HUES64 (cell line): ENCODE data around the gene GABPB2.
A peak's percentile ranks its signal among the peaks of the same experiment; 100 is the strongest.

Source experiments
- H3K27ac ChIP-seq: 2 replicates; pipeline ENCODE4 v1.7.0; 2013; ENCODE audit warnings: low read depth, low read length, inconsistent platforms
- H3K27me3 ChIP-seq: 2 replicates; pipeline ENCODE4 v1.6.1; 2013; ENCODE audit warnings: mild to moderate bottlenecking, low read length; ENCODE audit not compliant: insufficient read depth
- H3K36me3 ChIP-seq: 2 replicates; pipeline ENCODE4 v1.6.1; 2013; ENCODE audit warnings: mild to moderate bottlenecking, low read length; ENCODE audit not compliant: insufficient read depth
- H3K4me1 ChIP-seq: 2 replicates; pipeline ENCODE4 v1.6.1; 2013; ENCODE audit warnings: mild to moderate bottlenecking, low read length, moderate library complexity; ENCODE audit not compliant: insufficient read depth
- H3K4me3 ChIP-seq: 2 replicates; pipeline ENCODE4 v1.5.1; 2013; ENCODE audit warnings: mild to moderate bottlenecking, low read length, moderate library complexity
- H3K9ac ChIP-seq: 2 replicates; pipeline ENCODE4 v1.6.1; 2013; ENCODE audit warnings: mild to moderate bottlenecking, low read depth, low read length
- H3K9me3 ChIP-seq: 2 replicates; pipeline ENCODE4 v1.6.1; 2013; ENCODE audit warnings: low read depth, low read length; ENCODE audit not compliant: insufficient read depth
- WGBS: fragments of 150-250, 120-280 bp; methylation state at CpG from one replicate; pipeline ENCODE4 v1.1.7; 2013; ENCODE audit warnings: missing lambda C conversion rate; 5-methylcytosine and 5-hydroxymethylcytosine counted together

Gene GABPB2

DNA sequence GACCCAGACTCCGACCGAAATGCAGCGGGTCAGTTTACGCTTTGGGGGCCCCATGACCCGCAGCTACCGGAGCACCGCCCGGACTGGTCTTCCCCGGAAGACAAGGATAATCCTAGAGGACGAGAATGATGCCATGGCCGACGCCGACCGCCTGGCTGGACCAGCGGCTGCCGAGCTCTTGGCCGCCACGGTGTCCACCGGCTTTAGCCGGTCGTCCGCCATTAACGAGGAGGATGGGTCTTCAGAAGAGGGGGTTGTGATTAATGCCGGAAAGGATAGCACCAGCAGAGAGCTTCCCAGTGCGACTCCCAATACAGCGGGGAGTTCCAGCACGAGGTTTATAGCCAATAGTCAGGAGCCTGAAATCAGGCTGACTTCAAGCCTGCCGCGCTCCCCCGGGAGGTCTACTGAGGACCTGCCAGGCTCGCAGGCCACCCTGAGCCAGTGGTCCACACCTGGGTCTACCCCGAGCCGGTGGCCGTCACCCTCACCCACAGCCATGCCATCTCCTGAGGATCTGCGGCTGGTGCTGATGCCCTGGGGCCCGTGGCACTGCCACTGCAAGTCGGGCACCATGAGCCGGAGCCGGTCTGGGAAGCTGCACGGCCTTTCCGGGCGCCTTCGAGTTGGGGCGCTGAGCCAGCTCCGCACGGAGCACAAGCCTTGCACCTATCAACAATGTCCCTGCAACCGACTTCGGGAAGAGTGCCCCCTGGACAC is 22.5 kb upstream of the GABPB2 start:
- Histone ChIP-seq H3K9me3 (no peaks in the 10 kb centered on the region), H3K36me3 (peaks cover 33% of the 10 kb centered on the region), H3K4me3 (peak overlapping the region; percentile 82), H3K27me3 (no peaks in the 10 kb centered on the region), H3K27ac (peak overlapping the region; percentile 88), H3K4me1 (peaks cover 11% of the 10 kb centered on the region; the same call in 1 of the 2 replicates), H3K9ac (peak overlapping the region; percentile 84)
- under 1% methylated on average over 48 of the region's 48 CpGs for WGBS

GRCh38 chr1:151048645-151049032 is 21.9 kb upstream of the GABPB2 start:
- Histone ChIP-seq H3K27ac (no peak overlapping the region), H3K9ac (peak overlapping the region; percentile 84; the same call in 1 of the 2 replicates), H3K27me3 (no peaks in the 10 kb centered on the region), H3K9me3 (no peaks in the 10 kb centered on the region), H3K36me3 (peaks cover 35% of the 10 kb centered on the region), H3K4me3 (peak overlapping the region; percentile 82), H3K4me1 (peaks cover 11% of the 10 kb centered on the region; the same call in 1 of the 2 replicates)
- 35% methylated on average over 3 of the region's 3 CpGs for WGBS

DNA sequence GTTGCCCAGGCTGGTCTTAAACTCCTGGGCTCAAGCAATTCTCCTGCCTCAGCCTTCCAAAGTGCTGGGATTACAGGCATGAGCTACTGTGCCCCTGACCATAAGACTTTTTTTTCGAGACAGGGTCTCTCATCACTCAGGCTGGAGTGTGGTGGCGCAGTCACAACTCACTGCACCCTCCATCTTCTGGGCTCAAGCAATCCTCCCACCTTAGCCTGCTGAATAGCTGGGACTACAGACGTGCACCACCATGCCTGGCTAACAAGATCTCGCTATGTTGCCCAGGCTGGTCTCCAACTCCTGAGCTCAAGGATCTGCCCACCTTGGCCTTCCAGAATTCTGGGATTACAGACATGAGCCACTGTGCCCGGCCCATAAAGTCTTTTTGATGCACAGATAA is 21.1 kb upstream of the GABPB2 start:
- no peak overlapping the region for H3K27ac ChIP-seq
- no peak overlapping the region for H3K9ac ChIP-seq
- H3K36me3 ChIP-seq, result peaks cover 44% of the 10 kb centered on the region
- no peaks in the 10 kb centered on the region for H3K27me3 ChIP-seq
- H3K9me3 ChIP-seq, result no peaks in the 10 kb centered on the region
- 95% methylated on average over 5 of the region's 5 CpGs for WGBS
- no peak overlapping the region for H3K4me3 ChIP-seq
- peaks cover 11% of the 10 kb centered on the region; the same call in 1 of the 2 replicates for H3K4me1 ChIP-seq

GRCh38 chr1:151050051-151050688 is 20.4 kb upstream of the GABPB2 start:
- 100% methylated on average over 2 of the region's 2 CpGs for WGBS
- Histone ChIP-seq H3K36me3 (peaks cover 51% of the 10 kb centered on the region), H3K27me3 (no peaks in the 10 kb centered on the region), H3K9me3 (no peaks in the 10 kb centered on the region), H3K4me1 (peaks cover 11% of the 10 kb centered on the region; the same call in 1 of the 2 replicates), H3K27ac (no peak overlapping the region), H3K9ac (no peak overlapping the region), H3K4me3 (no peak overlapping the region)

- Histone ChIP-seq H3K9ac (no peak overlapping the region), H3K4me3 (no peak overlapping the region), H3K36me3 (peaks cover 64% of the 10 kb centered on the region), H3K27me3 (no peaks in the 10 kb centered on the region), H3K9me3 (no peaks in the 10 kb centered on the region), H3K27ac (no peak overlapping the region), H3K4me1 (peaks cover 11% of the 10 kb centered on the region; the same call in 1 of the 2 replicates)
- WGBS, result 92% methylated on average over 2 of the region's 2 CpGs
Measured at GRCh38 chr1:151051356-151052009, 19.1 kb upstream of the GABPB2 start.

DNA sequence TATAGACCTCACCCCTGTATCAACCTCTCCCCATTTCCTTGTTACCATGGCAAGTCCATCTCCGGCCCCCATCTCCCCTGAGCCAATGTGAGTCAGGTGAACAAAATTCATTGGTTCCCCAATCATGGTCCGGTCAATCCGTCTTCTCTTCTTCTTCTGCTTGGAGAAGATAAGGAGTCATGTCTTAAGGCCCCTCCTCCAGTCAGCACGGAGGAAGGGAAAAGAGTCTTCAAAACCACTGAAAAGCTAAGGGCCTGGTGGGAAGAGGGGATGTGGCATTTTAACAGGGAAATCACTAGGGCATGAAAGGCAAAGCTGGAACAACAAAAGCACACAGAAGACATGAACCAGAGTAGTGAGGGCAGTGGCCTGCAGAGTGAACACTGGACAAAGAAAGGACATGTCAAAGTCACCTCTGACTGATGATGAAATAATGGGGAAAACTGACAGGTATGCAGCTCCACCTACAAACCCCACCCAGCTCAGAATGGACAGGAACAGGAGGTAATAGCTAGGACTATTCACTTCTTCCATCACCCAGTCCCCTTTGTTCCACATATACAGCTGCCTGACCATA is 15.5 kb upstream of the GABPB2 start:
- Histone ChIP-seq H3K27me3 (no peaks in the 10 kb centered on the region), H3K4me3 (no peak overlapping the region), H3K9ac (no peak overlapping the region), H3K4me1 (peaks cover 12% of the 10 kb centered on the region), H3K36me3 (peaks cover 68% of the 10 kb centered on the region), H3K9me3 (no peaks in the 10 kb centered on the region), H3K27ac (no peak overlapping the region)
- 96% methylated on average over 4 of the region's 4 CpGs for WGBS

DNA sequence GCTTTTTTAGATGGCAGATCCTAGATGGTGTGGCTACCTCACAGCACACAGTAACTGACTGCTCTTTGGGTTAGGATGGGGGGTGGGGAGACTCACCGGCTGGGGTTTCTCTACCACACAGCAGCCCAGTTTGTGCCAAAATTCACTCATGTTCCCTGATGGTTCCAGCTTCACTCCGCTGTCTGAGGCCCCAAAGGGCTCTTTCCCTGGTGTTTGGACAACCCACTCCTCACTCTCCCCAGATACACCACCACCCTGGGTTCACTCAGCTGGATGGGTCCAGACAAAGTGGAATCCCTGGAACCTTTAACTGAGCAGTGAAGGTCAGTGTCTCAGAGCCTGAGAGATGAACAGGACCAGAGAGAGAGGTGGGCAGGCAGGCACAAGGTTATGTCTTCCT is 15.0 kb upstream of the GABPB2 start:
- Histone ChIP-seq H3K4me1 (peaks cover 12% of the 10 kb centered on the region), H3K9ac (no peak overlapping the region), H3K27ac (no peak overlapping the region), H3K4me3 (no peak overlapping the region), H3K27me3 (no peaks in the 10 kb centered on the region), H3K9me3 (no peaks in the 10 kb centered on the region), H3K36me3 (peaks cover 63% of the 10 kb centered on the region)
- 85% methylated on average over 1 of the region's 2 CpGs for WGBS

- Histone ChIP-seq H3K9ac (no peak overlapping the region), H3K9me3 (no peaks in the 10 kb centered on the region), H3K4me1 (peaks cover 12% of the 10 kb centered on the region), H3K4me3 (no peak overlapping the region), H3K27me3 (no peaks in the 10 kb centered on the region), H3K36me3 (peaks cover 57% of the 10 kb centered on the region), H3K27ac (no peak overlapping the region)
- 60% methylated on average over 2 of the region's 2 CpGs for WGBS
Measured at GRCh38 chr1:151056149-151056548, 14.4 kb upstream of the GABPB2 start.

- Histone ChIP-seq H3K9ac (peak overlapping the region; percentile 85), H3K4me1 (peaks cover 20% of the 10 kb centered on the region), H3K4me3 (peak overlapping the region; percentile 77), H3K9me3 (no peaks in the 10 kb centered on the region), H3K27ac (peak overlapping the region; percentile 90), H3K27me3 (no peaks in the 10 kb centered on the region), H3K36me3 (peaks cover 41% of the 10 kb centered on the region)
- WGBS, result under 1% methylated on average over 10 of the region's 10 CpGs
Measured at GRCh38 chr1:151058692-151059091, 11.9 kb upstream of the GABPB2 start.

DNA sequence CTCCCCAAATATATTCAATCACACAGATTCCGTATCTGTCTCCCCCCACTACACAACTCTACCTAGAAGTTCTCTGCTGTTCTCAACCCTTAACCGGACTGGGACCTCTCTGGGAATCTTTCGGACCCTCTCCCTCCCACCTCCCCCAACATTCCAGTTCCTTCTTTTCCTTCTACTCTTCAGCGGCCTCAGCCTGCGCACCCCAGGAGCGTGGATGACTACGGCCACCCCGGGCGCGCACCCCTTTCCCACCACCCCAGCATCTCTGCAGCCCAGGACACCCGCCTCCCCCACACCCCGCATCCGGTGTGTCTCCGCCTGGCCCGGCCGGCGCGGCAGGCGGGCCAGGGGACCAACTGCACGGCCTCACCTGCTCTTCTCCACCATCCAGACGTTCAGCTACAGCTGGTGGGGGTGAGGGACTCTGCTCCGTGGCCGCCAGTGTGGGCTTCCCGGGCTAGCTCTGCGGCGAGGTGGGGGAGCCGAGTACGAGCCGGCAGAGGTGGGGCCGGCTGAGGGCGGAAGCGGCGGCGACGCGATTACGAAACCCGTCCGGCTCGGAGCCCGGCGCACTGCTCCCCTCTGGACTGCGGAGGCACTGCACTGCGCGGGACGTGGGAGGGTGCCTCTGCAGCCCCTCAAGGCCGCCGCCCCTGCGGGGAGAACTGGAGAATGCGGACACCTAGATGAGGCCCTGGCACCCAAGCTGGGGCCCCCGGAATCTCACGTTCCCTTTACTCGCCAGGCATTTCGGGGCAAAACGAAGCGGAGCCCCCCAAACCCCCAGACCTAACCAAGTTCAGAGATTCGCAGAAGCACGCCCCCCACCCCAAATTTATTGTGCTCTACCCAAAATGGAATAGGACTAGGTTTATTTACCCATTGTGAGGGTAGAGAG is 11.2 kb upstream of the GABPB2 start, which contains the start of gene CDC42SE1:
Gene CDC42SE1, minus strand, starts transcription at position 514 of the 898 bp plus-strand sequence. CDS start 3,892 bp downstream, outside the sequence.
- WGBS, result under 1% methylated on average over 58 of the region's 58 CpGs
- Histone ChIP-seq H3K36me3 (peaks cover 36% of the 10 kb centered on the region), H3K27me3 (no peaks in the 10 kb centered on the region), H3K4me1 (peaks cover 22% of the 10 kb centered on the region), H3K9me3 (no peaks in the 10 kb centered on the region), H3K27ac (peak within 1 kb of the TSS; percentile 90), H3K4me3 (peak within 1 kb of the TSS; percentile 77), H3K9ac (peak within 1 kb of the TSS; percentile 85)
